Calu3 (cell line): ENCODE measurements around the gene TEAD3. TPM values are rescaled to one million over a fixed set of nuclear protein-coding genes. Genes with fewer than 3 reads are reported as not detected.

Experiments
- BruUV-seq: library from RNA; stranded (reverse); fragments of 400-500 nt; replicated peaks from 2 replicates; lab custom pipeline; 2021; lab: Mats Ljungman, UMichigan
- CTCF ChIA-PET: fragments of 300-600 bp; sonication (Branson Sonifier 250); formaldehyde crosslinking; loops from one replicate; lab custom pipeline; 2022; ENCODE audit warnings: antibody characterized with exemption; lab: Charles Lee
- DNase-seq: peaks from one replicate; pipeline ENCODE4 v3.0.0; 2022
- H3K27ac Mint-ChIP-seq: one replicate; pipeline ENCODE4 v1.8.0; 2022; ENCODE audit warnings: mixed read lengths; ENCODE audit not compliant: unreplicated experiment
- H3K27me3 Mint-ChIP-seq: one replicate; pipeline ENCODE4 v1.8.0; 2022; ENCODE audit warnings: mixed read lengths; ENCODE audit not compliant: unreplicated experiment
- H3K36me3 Mint-ChIP-seq: one replicate; pipeline ENCODE4 v1.8.0; 2022; ENCODE audit warnings: mild to moderate bottlenecking, moderate library complexity, mixed read lengths; ENCODE audit not compliant: insufficient read depth, unreplicated experiment
- H3K4me1 Mint-ChIP-seq: one replicate; pipeline ENCODE4 v1.8.0; 2022; ENCODE audit warnings: mild to moderate bottlenecking, low read depth, mixed read lengths; ENCODE audit not compliant: unreplicated experiment
- H3K4me3 Mint-ChIP-seq: one replicate; pipeline ENCODE4 v1.8.0; 2022; ENCODE audit warnings: mild to moderate bottlenecking, low read depth, moderate library complexity, mixed read lengths; ENCODE audit not compliant: unreplicated experiment
- H3K9me3 Mint-ChIP-seq: one replicate; pipeline ENCODE4 v1.8.0; 2022; ENCODE audit warnings: low read depth, mixed read lengths; ENCODE audit not compliant: unreplicated experiment
- intact Hi-C: fragments of 100-400 bp; cut with micrococcal nuclease; formaldehyde crosslinking; loops from one replicate; pipeline ENCODE4 v1.10.0; 2022; ENCODE audit not compliant: unreplicated experiment
- total RNA-seq: library from RNA; stranded (reverse); gene quantifications from 2 replicates; pipeline ENCODE4 v1.2.3, GENCODE V29; 2022
- TF ChIP-seq, protein P1 (sequence below): fragments of 200-600 bp; IDR thresholded peaks from one replicate; pipeline ENCODE4 v1.8.0; 2022; ENCODE audit warnings: antibody characterized with exemption; ENCODE audit not compliant: unreplicated experiment

The TEAD3 gene
- total RNA-seq, 1 experiment from 2014 or later = 27.3 TPM

DNA sequence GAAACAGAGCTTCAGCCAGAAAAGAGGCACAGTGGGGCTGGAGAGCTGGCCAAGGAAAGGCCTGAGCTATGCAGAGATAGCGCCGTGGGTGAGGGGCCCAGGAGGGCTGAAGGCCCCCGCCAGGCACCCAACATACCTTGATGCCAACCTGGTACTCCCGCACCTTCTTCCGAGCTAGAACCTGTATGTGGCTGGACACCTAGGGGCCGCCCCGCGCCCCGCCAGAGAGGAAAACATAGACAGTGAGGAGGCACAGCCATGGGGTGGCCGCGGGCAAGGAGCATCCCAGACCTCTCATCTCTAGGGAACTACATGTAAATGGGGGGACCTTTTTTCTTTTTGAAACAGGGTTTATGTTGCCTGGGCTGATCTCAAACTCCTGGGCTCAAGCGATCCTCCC lies 16.7 kb downstream of the TEAD3 start:
- peaks cover 19% of the 10 kb centered on the region for H3K4me1 Mint-ChIP-seq
- H3K36me3 Mint-ChIP-seq = peaks cover 44% of the 10 kb centered on the region
- H3K4me3 Mint-ChIP-seq = no peak overlapping the region
- DNase-seq = no peak
- CTCF ChIA-PET = no interaction called here
- intact Hi-C loops = no loop called here
- no TSS peak for BruUV-seq
- H3K9me3 Mint-ChIP-seq = no peaks in the 10 kb centered on the region
- TF ChIP-seq, protein P1, sequence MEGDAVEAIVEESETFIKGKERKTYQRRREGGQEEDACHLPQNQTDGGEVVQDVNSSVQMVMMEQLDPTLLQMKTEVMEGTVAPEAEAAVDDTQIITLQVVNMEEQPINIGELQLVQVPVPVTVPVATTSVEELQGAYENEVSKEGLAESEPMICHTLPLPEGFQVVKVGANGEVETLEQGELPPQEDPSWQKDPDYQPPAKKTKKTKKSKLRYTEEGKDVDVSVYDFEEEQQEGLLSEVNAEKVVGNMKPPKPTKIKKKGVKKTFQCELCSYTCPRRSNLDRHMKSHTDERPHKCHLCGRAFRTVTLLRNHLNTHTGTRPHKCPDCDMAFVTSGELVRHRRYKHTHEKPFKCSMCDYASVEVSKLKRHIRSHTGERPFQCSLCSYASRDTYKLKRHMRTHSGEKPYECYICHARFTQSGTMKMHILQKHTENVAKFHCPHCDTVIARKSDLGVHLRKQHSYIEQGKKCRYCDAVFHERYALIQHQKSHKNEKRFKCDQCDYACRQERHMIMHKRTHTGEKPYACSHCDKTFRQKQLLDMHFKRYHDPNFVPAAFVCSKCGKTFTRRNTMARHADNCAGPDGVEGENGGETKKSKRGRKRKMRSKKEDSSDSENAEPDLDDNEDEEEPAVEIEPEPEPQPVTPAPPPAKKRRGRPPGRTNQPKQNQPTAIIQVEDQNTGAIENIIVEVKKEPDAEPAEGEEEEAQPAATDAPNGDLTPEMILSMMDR = no peak
- H3K27me3 Mint-ChIP-seq = no peaks in the 10 kb centered on the region
- H3K27ac Mint-ChIP-seq = no peak overlapping the region

DNA sequence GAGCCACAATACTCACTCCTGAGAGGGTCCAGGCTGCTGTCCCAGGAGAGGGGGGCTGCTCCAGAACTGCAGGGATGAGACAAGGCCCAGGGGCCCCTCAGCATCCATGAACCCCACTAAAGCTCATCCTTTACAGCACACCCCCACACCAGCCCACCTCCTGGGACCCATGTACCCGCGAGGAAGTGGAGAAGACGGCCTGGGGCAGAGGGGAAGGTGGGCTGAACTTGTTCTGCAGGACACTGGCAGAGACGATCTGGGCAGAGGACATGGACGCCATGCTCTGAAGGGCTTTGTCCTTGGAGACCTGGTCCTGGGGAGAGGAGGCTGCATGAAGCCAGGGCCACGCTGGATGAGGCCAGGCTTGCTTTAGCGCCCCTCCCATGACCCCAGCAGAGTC lies 18.6 kb downstream of the TEAD3 start:
- no peak for DNase-seq
- TF ChIP-seq, protein P1 = no peak
- no peak overlapping the region for H3K27ac Mint-ChIP-seq
- H3K4me1 Mint-ChIP-seq = peaks cover under 1% of the 10 kb centered on the region
- intact Hi-C loops = no loop called here
- no TSS peak for BruUV-seq
- CTCF ChIA-PET = interaction anchor here (0.7 kb wide), 1 partner anchor 79 kb away, joined by 3 read pairs; no protein-coding TSS in a partner anchor
- H3K27me3 Mint-ChIP-seq = no peaks in the 10 kb centered on the region
- no peak overlapping the region for H3K4me3 Mint-ChIP-seq
- peaks cover 49% of the 10 kb centered on the region for H3K36me3 Mint-ChIP-seq
- no peaks in the 10 kb centered on the region for H3K9me3 Mint-ChIP-seq

DNA sequence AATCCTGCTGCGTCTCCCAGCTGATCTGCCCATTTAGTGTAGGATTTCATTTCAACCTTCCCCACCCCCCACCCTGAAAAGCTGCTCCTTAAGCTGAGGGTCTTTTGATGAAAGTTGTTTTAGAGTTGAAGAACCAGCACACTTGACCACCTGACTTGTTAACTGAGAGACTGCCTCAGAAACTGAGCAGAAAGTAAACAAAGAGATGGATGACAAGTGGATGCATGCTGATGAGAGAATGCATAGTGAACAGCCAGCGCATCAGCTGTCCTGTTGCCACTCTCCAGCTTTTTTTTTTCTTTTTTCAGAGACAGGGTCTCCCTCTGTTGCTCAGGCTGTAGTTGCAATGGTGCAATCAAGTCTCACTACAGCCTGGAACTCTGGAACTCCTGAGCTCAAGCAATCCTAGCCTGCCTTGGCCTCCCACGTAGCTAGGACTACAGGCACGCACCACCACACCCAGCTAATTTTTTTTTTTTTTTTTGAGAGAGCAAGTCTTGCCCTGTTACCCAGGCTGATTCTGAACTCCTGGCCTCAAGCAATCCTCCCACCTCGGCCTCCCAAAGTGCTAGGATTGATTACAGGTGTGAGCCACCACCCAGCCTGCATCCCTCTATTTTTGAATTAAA lies 19.2 kb downstream of the TEAD3 start:
- Mint-ChIP-seq H3K36me3 (peaks cover 54% of the 10 kb centered on the region), H3K4me1 (no peaks in the 10 kb centered on the region), H3K4me3 (no peak overlapping the region), H3K27ac (no peak overlapping the region), H3K9me3 (no peaks in the 10 kb centered on the region), H3K27me3 (no peaks in the 10 kb centered on the region)
- no TSS peak for BruUV-seq
- TF ChIP-seq, protein P1 = no peak
- CTCF ChIA-PET = interaction anchor here (0.6 to 0.7 kb wide), 2 partner anchors 79 to 739 kb away, joined by 3 read pairs; no protein-coding TSS in a partner anchor
- DNase-seq = no peak
- intact Hi-C loops = no loop called here

DNA sequence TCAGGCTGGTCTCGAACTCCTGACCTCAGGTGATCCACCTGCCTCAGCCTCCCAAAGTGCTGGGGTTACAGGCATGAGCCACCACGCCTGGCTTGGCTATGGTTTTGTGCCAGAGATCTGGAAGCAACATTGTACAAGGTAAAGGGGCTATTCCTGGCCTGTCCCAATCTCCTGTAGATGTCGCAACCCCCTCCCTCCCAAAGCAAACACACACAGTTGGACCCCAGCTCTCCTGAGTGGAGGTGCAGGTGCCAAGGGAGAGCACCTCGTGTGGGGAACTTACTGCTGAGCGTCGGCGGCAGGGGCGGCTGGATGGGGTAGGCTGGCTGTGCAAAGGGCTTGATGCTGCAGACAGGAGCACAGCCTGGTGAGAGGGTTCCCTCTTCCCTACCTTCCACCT lies 19.9 kb downstream of the TEAD3 start:
- BruUV-seq = no TSS peak

More for the DNA sequence above, 19.9 kb downstream of the TEAD3 start:
- TF ChIP-seq, protein P1 = no peak
- Mint-ChIP-seq H3K4me1 (peaks cover 4% of the 10 kb centered on the region), H3K36me3 (peaks cover 60% of the 10 kb centered on the region), H3K27me3 (no peaks in the 10 kb centered on the region), H3K4me3 (no peak overlapping the region), H3K27ac (no peak overlapping the region), H3K9me3 (no peaks in the 10 kb centered on the region)
- CTCF ChIA-PET = interaction anchor here (0.6 kb wide), 1 partner anchor 738 kb away, joined by 3 read pairs; no protein-coding TSS in a partner anchor
- DNase-seq = no peak
- intact Hi-C loops = no loop called here
